Tibial artery (tissue), 4 donors: ENCODE results near the gene PGGHG.

Experiments
- DNase-seq, 2 donors: peaks; one replicate each; pipeline ENCODE4 v3.0.0-alpha.2; 2019
- H3K27ac ChIP-seq, 2 donors: fragments of 200-600 bp; sonication (generic) in 1 of 2; 1 replicate in 1 of 2; 2 replicates in 1 of 2; pipeline ENCODE4 v1.5.1; 2018 to 2019; ENCODE audit warnings: mild to moderate bottlenecking in 1 of 2
- H3K27me3 ChIP-seq, 2 donors: fragments of 200-600 bp; sonication (generic) in 1 of 2; one replicate each; pipeline versions ENCODE4 v1.5.1 to v1.6.0; 2016 to 2019
- H3K36me3 ChIP-seq, 3 donors: fragments of 200-600 bp; sonication (generic) in 2 of 3; one replicate each; pipeline ENCODE4 v1.5.1; 2016 to 2019; ENCODE audit warnings: mild to moderate bottlenecking in 2 of 3
- H3K4me1 ChIP-seq, 4 donors: fragments of 200-600 bp; sonication (generic) in 2 of 4; 1 replicate in 3 of 4; 2 replicates in 1 of 4; pipeline ENCODE4 v1.5.1; 2016 to 2019
- H3K4me3 ChIP-seq, 2 donors: fragments of 200-600 bp; sonication (generic) in 1 of 2; 1 replicate in 1 of 2; 2 replicates in 1 of 2; pipeline ENCODE4 v1.5.1; 2018 to 2019; ENCODE audit warnings: mild to moderate bottlenecking in 2 of 2
- H3K9me3 ChIP-seq, 3 donors: fragments of 200-600 bp; sonication (generic) in 1 of 3; one replicate each; pipeline ENCODE4 v1.5.1; 2016 to 2019
- CTCF ChIP-seq, 2 experiments: fragments of 200-600 bp in 1 of 2; fragments of 450-650 bp in 1 of 2; IDR thresholded peaks; one replicate each; pipeline ENCODE4 v1.5.1; 2017 to 2019; ENCODE audit warnings: antibody characterized with exemption in 2 of 2, mild to moderate bottlenecking in 1 of 2, moderate library complexity in 1 of 2
- intact Hi-C: fragments of 100-400 bp; cut with DNase I; formaldehyde crosslinking; loops from one replicate; pipeline ENCODE4 v1.15.0; 2023; ENCODE audit warnings: low total_unique reads

PGGHG gene

GRCh38 chr11:289712-290620, 1.0 kb downstream of the PGGHG start:
- DNase-seq = peak; percentile 22 to 67
- Histone ChIP-seq H3K27ac (peak overlapping the region; percentile 67 to 79), H3K4me3 (peak overlapping the region; percentile 69 to 95), H3K36me3 (peaks cover 0 to 38% (median 10%) of the 10 kb centered on the region in 3 donors), H3K9me3 (no peaks in the 10 kb centered on the region), H3K4me1 (peaks cover 0 to 21% (median 18%) of the 10 kb centered on the region in 4 donors), H3K27me3 (peaks cover 0 to 21% of the 10 kb centered on the region in 2 donors)
- intact Hi-C loops = no loop called here
- TF ChIP-seq CTCF (IDR thresholded peaks at IDR 0.05) = no peak

GRCh38 chr11:290621-291231, 1.8 kb downstream of the PGGHG start:
- peaks cover 0 to 20% of the 10 kb centered on the region in 2 donors for H3K27me3 ChIP-seq
- H3K27ac ChIP-seq = no peak overlapping the region
- DNase-seq = peak in 1 of 2 donors; percentile 44
- intact Hi-C loops = no loop called here
- peaks cover 0 to 21% (median 18%) of the 10 kb centered on the region in 4 donors for H3K4me1 ChIP-seq
- H3K36me3 ChIP-seq = peaks cover 0 to 38% (median 10%) of the 10 kb centered on the region in 3 donors
- no peak for TF ChIP-seq CTCF (IDR thresholded peaks at IDR 0.05)
- no peaks in the 10 kb centered on the region for H3K9me3 ChIP-seq
- H3K4me3 ChIP-seq = no peak overlapping the region

- H3K4me1 ChIP-seq = peaks cover 0 to 21% (median 18%) of the 10 kb centered on the region in 4 donors
- H3K36me3 ChIP-seq = peaks cover 0 to 38% (median 10%) of the 10 kb centered on the region in 3 donors
- no peak overlapping the region for H3K4me3 ChIP-seq
- TF ChIP-seq CTCF (IDR thresholded peaks at IDR 0.05) = no peak
- no peaks in the 10 kb centered on the region for H3K9me3 ChIP-seq
- H3K27me3 ChIP-seq = peaks cover 0 to 25% of the 10 kb centered on the region in 2 donors
- peak in 1 of 2 donors; percentile 65 for DNase-seq
- H3K27ac ChIP-seq = no peak overlapping the region
- intact Hi-C loops = no loop called here
Observed at GRCh38 chr11:291281-292210, 2.6 kb downstream of the PGGHG start.

GRCh38 chr11:292211-293121, 3.5 kb downstream of the PGGHG start:
- intact Hi-C loops = no loop called here
- no peak overlapping the region for H3K4me3 ChIP-seq
- no peaks in the 10 kb centered on the region for H3K9me3 ChIP-seq
- H3K27me3 ChIP-seq = peaks cover 0 to 29% of the 10 kb centered on the region in 2 donors
- H3K27ac ChIP-seq = no peak overlapping the region
- no peak for TF ChIP-seq CTCF (IDR thresholded peaks at IDR 0.05)
- DNase-seq = peak in 1 of 2 donors; percentile 63
- H3K36me3 ChIP-seq = peaks cover 0 to 38% (median 10%) of the 10 kb centered on the region in 3 donors
- H3K4me1 ChIP-seq = peaks cover 0 to 21% (median 18%) of the 10 kb centered on the region in 4 donors
